Measurements from ENCODE around the gene CRACR2B.
A peak's percentile ranks its signal among the peaks of the same experiment; 100 is the strongest.

Gene CRACR2B

DNA sequence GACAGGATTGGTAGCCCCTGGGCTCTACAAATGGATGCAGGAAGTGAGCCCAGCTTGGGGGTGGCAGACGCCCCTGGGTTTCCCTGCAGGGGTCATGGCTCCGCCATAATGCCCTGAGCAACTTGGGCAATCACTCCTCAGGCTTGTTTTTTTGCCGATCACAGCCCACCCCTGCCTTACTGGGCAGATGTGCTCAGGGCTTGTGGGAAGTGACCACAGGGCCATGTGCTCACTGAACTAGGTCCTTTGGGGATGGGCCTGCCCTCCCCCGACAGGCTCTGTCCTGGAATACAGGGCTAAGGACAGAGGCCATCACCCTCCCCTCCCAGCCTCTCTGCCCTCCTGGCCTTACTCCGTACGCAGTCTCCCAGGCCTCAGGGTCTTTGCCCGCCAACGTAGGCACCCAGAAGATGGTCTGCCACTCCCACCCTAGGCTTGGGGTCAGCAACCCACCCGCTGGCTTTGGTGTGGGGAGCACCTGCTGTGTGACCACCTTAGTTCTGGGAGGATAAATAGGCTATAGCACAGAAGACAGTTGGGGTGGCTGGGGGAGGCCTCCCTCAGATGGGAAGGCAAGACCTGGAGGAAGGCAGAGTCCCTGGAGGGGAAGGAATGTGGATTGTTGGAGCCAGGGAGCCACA lies 14.1 kb upstream of the CRACR2B start:
- TF ChIP-seq TAF1 (IDR thresholded peaks at IDR 0.05; ENCODE audit: borderline replicate concordance, insufficient read depth, low read length) (0 out of 2 replicates have a peak, but pooled peaks have one; percentile 33), POLR2AphosphoS5 (IDR thresholded peaks at IDR 0.05; ENCODE audit: low read depth, low read length) (peak; percentile 94), FOXP2 (optimal IDR thresholded peaks at IDR 0.05; ENCODE audit: borderline replicate concordance, extremely low read depth, extremely low read length, insufficient read depth) (no peak), SIN3A (IDR thresholded peaks at IDR 0.05; ENCODE audit: borderline replicate concordance, insufficient read depth, low read length) (peak; percentile 47; the same call in 1 of the 2 replicates)
- TF ChIP-seq, protein P1, sequence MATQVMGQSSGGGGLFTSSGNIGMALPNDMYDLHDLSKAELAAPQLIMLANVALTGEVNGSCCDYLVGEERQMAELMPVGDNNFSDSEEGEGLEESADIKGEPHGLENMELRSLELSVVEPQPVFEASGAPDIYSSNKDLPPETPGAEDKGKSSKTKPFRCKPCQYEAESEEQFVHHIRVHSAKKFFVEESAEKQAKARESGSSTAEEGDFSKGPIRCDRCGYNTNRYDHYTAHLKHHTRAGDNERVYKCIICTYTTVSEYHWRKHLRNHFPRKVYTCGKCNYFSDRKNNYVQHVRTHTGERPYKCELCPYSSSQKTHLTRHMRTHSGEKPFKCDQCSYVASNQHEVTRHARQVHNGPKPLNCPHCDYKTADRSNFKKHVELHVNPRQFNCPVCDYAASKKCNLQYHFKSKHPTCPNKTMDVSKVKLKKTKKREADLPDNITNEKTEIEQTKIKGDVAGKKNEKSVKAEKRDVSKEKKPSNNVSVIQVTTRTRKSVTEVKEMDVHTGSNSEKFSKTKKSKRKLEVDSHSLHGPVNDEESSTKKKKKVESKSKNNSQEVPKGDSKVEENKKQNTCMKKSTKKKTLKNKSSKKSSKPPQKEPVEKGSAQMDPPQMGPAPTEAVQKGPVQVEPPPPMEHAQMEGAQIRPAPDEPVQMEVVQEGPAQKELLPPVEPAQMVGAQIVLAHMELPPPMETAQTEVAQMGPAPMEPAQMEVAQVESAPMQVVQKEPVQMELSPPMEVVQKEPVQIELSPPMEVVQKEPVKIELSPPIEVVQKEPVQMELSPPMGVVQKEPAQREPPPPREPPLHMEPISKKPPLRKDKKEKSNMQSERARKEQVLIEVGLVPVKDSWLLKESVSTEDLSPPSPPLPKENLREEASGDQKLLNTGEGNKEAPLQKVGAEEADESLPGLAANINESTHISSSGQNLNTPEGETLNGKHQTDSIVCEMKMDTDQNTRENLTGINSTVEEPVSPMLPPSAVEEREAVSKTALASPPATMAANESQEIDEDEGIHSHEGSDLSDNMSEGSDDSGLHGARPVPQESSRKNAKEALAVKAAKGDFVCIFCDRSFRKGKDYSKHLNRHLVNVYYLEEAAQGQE (IDR thresholded peaks at IDR 0.05; ENCODE audit: insufficient read depth in 1 of 2, low read depth in 2 of 2, low read length in 2 of 2) = no peak

DNA sequence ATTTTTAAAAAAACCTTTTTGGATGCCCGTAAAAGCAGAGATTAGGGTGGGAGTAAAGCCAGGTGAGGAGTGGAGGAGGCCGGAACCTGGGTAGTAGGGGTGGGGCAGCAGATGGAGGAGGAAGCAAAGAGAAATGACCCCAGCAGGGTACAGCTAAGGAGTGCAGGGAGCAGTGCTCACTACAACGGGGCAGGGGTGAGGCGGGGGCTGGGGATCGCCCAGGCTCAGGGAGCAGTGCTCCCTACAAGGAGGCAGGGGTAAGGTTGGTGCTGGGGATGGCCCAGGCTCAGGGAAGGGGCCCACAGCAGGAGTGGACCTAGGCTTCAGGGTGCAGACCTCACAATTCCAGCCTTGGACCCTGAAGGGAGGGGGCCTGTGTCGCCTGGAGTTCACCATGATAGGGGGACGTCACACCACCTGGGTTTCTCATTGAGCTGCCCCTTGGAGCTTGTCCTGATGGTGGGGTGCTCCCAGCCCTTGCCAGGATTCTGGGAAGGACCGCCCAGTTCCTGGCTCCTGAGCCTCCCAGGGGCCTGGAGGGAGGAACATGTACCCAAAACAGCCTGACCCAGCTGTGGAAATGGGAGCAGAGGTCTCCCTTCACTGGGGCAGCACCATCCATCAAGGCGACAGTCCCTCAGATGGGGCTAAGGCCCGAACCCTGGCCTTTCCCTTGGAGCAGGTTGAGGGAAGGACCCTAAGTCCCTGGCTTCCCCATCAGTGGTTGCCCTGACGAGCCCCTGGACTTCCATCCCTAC lies 11.9 kb upstream of the CRACR2B start:
- TF ChIP-seq, protein P1 (IDR thresholded peaks at IDR 0.05; ENCODE audit: insufficient read depth in 1 of 2, low read depth in 2 of 2, low read length in 2 of 2) = no peak
- no peak for TF ChIP-seq FOXP2 (optimal IDR thresholded peaks at IDR 0.05; ENCODE audit: borderline replicate concordance, extremely low read depth, extremely low read length, insufficient read depth)
- TF ChIP-seq SIN3A (IDR thresholded peaks at IDR 0.05; ENCODE audit: borderline replicate concordance, insufficient read depth, low read length) = no peak
- no peak for TF ChIP-seq POLR2AphosphoS5 (IDR thresholded peaks at IDR 0.05; ENCODE audit: low read depth, low read length)
- TF ChIP-seq TAF1 (IDR thresholded peaks at IDR 0.05; ENCODE audit: borderline replicate concordance, insufficient read depth, low read length) = no peak

DNA sequence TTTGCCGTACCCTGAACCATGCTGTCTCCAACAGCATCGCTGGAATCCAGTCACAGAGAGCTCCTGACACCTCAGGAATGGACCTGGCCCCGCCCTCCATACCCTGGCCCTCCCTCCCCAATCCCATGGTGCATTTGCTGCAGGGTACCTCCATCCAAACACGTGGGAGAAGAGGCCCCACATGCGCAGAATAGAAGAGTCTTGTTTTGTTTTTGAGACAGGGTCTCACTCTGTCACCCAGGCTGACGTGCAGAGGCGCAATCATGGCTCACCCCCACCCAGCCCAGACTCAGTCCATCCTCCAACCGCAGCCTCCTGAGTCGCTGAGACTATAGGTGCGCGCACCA lies 11.3 kb upstream of the CRACR2B start:
- TF ChIP-seq POLR2AphosphoS5 (IDR thresholded peaks at IDR 0.05; ENCODE audit: low read depth, low read length) (no peak), SIN3A (IDR thresholded peaks at IDR 0.05; ENCODE audit: borderline replicate concordance, insufficient read depth, low read length) (no peak), FOXP2 (optimal IDR thresholded peaks at IDR 0.05; ENCODE audit: borderline replicate concordance, extremely low read depth, extremely low read length, insufficient read depth) (no peak), TAF1 (IDR thresholded peaks at IDR 0.05; ENCODE audit: borderline replicate concordance, insufficient read depth, low read length) (no peak)
- TF ChIP-seq, protein P1 (IDR thresholded peaks at IDR 0.05; ENCODE audit: insufficient read depth in 1 of 2, low read depth in 2 of 2, low read length in 2 of 2) = no peak

DNA sequence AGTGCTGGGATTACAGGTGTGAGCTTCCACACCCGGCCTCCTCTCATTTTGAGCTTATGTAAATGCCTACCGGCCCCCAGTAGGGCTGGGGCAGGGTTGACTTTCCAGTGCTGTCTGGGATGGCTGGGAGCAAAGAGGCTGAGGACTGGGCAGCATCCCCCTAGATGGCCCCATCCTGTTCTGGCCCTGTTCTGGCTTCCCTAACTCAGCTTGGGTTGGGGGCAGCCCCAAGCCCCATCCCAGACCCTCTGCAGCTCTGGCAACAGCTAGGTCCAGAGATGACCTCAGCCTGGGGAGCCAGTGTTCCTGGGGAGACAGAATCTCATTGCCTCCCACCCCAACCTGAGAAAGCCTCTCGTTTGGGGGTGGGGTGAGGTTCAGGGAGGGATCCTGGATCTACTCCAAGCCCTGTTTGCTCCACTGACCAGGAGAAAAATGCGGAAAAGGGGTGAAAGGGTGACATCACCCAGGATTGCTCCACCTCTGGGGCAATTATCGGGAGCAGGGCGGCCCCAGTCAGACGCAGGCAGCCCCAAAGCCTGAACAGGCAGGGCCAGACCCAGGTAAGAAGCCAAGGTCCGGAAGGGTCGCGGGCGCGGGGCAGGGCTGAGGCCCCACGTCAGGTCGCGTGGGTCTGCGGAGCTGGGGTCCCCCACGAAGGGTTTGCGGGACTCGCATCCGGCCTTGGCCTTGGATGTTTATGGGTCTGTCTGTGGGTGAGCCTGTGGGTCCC lies 9.2 kb upstream of the CRACR2B start, which contains the start of gene PNPLA2:
TSS of gene PNPLA2 (plus strand) at position 519 of the 733 bp plus-strand sequence. CDS start 805 bp downstream, outside the sequence.
- TF ChIP-seq FOXP2 (optimal IDR thresholded peaks at IDR 0.05; ENCODE audit: borderline replicate concordance, extremely low read depth, extremely low read length, insufficient read depth) (no peak), TAF1 (IDR thresholded peaks at IDR 0.05; ENCODE audit: borderline replicate concordance, insufficient read depth, low read length) (no peak), SIN3A (IDR thresholded peaks at IDR 0.05; ENCODE audit: borderline replicate concordance, insufficient read depth, low read length) (no peak), POLR2AphosphoS5 (IDR thresholded peaks at IDR 0.05; ENCODE audit: low read depth, low read length) (no peak)
- TF ChIP-seq, protein P1 (IDR thresholded peaks at IDR 0.05; ENCODE audit: insufficient read depth in 1 of 2, low read depth in 2 of 2, low read length in 2 of 2) = no peak

Measured in PFSK-1 (cell line).